Smooth muscle cell of trachea (primary cell): ENCODE results near the gene FHL3. TPM values are rescaled to one million over a fixed set of nuclear protein-coding genes. Genes with fewer than 3 reads are reported as not detected.

Source experiments
- total RNA-seq: library from RNA; depleted of rRNA; stranded (reverse); fragments of >200 nt; gene quantifications from 2 replicates; pipeline ENCODE4 v1.2.1, GENCODE V29; 2014

Gene FHL3, protein sequence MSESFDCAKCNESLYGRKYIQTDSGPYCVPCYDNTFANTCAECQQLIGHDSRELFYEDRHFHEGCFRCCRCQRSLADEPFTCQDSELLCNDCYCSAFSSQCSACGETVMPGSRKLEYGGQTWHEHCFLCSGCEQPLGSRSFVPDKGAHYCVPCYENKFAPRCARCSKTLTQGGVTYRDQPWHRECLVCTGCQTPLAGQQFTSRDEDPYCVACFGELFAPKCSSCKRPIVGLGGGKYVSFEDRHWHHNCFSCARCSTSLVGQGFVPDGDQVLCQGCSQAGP
- total RNA-seq = 16.6 and 31.1 TPM in 2 replicates

DNA sequence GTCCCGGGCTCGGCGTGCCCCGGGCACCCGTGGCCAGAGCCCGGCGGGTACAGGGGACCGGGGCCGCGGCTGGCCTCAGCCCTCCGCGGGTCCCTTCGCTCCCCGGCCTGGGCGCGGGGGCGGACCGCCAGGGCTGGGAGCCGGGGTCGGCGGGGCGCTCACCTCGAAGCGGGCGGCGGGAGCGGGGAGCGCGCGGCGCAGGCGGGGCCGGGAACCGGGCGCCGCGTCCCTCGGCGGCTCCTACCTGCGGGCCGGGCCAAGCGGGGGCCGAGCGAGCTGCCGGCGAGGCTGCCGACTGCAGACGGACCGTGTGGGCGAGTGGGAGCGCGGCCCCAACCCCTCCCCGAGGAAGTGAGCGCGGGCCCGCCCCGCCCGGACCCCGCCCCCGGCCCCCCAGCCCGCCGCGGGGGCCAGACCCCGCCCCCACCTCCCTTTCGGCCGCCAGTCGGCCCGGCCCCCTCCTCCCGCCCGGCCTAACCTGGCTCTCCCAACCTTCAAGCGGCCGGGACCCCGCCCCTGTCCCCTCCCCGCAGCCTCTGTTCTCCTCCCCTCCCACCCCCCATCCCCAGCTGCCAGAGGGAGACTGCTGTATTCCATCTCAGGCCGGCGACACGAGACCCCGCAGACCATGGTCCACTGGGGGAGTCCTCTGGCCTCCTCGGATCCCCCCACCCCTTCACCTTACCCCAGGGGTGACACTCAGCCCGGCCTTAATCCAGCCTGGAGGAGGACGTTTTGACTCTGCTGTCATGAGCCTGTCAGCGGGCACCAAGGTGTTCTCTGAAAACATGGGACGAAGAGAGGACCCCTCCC lies at the start of gene FHL3:
Gene FHL3 (minus strand): TSS at position 320 of the 813 bp plus-strand sequence. CDS start 6,102 bp downstream, outside the sequence.

DNA sequence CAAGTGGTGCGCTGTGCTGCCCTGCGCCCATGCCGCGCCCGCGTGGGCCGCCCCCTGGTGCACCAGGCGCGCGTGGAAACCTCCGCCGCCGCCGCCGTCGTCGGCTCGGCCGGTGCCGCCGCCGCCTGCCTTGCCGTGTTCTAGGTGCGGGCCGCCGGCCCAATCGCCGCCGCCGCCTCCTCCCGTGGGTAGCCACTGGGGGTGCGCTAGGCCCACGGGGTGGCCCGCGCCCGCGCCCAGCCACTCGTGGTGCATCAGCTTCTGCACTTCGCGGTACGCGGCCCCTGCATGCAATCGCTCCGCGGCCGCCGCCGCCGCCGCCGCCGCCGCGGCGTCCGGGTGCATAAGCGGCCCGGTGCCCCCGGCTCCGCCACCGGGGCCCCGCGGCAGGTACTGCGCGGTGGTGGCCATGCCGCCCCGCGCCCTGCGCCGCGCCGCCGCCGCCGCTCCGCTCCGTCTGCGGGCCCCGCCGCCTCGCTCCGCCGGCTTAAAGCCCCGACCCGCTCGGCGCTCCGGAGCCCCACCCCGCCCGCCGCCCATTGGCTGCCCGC lies 41.1 kb upstream of the FHL3 start, which contains the start of gene POU3F1:
Gene POU3F1 (minus strand): TSS at position 461 of the 551 bp plus-strand sequence. CDS start 50 bp downstream, at position 411.

DNA sequence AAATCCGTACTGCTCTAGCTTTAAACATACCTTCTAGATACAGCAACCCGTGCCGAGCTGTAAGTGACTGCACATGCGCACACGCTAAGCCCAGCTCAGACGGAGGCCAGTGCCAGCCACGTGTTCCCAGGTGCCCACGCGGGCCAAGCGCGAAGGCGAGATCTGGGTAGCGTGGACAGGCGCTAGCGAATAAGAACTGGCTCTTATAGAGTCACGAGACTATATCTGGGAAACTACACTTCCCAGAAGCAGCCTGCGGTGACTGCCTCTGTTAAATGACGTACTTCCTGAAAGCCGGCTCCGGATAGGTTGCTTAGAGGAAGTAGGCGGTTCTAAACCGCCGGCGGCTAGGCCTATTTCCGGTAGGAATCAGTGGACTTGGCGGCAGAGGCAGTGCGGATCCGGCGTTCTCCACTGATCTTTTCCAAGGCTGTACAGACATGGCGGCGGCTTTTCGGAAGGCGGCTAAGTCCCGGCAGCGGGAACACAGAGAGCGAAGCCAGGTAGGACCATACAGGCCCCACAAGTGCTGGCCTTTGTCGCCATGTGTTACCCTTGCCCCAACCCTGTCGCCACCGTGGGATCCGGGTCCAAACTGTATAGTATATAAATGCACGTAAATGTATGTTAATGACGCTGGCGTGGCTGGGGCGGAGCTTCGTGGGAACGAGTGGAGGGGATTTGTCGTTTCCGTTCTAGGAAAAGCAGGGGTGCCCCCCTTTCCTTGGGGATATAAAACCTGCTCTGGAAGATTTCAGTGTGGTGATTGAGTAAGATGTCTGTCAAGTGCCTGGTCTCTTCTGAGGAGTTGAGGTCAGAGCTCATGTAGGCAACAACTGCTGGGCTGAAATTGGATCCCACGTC lies 7.3 kb upstream of the FHL3 start, which contains the start of gene UTP11:
Gene UTP11 (plus strand): TSS at position 372 of the 864 bp plus-strand sequence. CDS start 69 bp downstream, at position 441.

Other genes starting within 250 kb of the FHL3 start
- 0.15 TPM in 1 of 2 replicates, not detected in the other for gene EPHA10, start 240.4 kb downstream of the FHL3 start, total RNA-seq
- 0.15 and 1.8 TPM in 2 replicates for gene MANEAL, start 211.7 kb downstream of the FHL3 start, total RNA-seq
- 23.3 and 46.5 TPM in 2 replicates for gene C1orf122, start 197.7 kb downstream of the FHL3 start, total RNA-seq
- gene YRDC, start 197.3 kb downstream of the FHL3 start, total RNA-seq = 8.1 and 11.1 TPM in 2 replicates
- 3.9 and 4.0 TPM in 2 replicates for gene MTF1, start 145.9 kb downstream of the FHL3 start, total RNA-seq
- gene INPP5B, start 58.5 kb downstream of the FHL3 start, total RNA-seq = 39.0 and 41.4 TPM in 2 replicates
- 64.8 and 121 TPM in 2 replicates for gene SF3A3, start 15.5 kb downstream of the FHL3 start, total RNA-seq
- 27.0 and 53.5 TPM in 2 replicates for gene UTP11, start 7.2 kb upstream of the FHL3 start, total RNA-seq
- gene POU3F1, start 41.3 kb upstream of the FHL3 start, total RNA-seq = under 0.01 and 0.17 TPM in 2 replicates